Body of pancreas (tissue), 4 donors: ENCODE data around the gene GRHL1. TPM values are rescaled to one million over a fixed set of nuclear protein-coding genes. Genes with fewer than 3 reads are reported as not detected.
"Not testable (repeated sequence)": the region's sequence is repeated elsewhere in the genome, so short reads cannot be mapped to it uniquely, and the experiment has no call there.

Experiments used
- ATAC-seq: fragments of 150-250 bp; one replicate; pipeline ENCODE4 v1.9.1; 2016
- DNase-seq, 4 donors: peaks; one replicate each; pipeline ENCODE4 v3.0.0-alpha.2; 2019
- H3K27ac ChIP-seq, 4 donors: fragments of 200-600 bp; sonication (generic); 1 replicate in 3 of 4; 2 replicates in 1 of 4; pipeline versions ENCODE4 v1.5.1 to v1.6.1; 2016 to 2019; ENCODE audit warnings: mild to moderate bottlenecking in 1 of 4, mixed read lengths in 1 of 4, moderate library complexity in 1 of 4
- H3K27me3 ChIP-seq, 2 donors: fragments of 200-600 bp; sonication (generic); one replicate each; pipeline ENCODE4 v1.6.0; 2016; ENCODE audit warnings: mild to moderate bottlenecking in 1 of 2
- H3K36me3 ChIP-seq, 2 donors: fragments of 200-600 bp; sonication (generic); replicated peaks in 1 of 2; 2 replicates each; pipeline ENCODE4 v1.5.1; 2016; ENCODE audit warnings: low read depth in 2 of 2; ENCODE audit not compliant: insufficient read depth in 1 of 2
- H3K4me1 ChIP-seq: fragments of 200-600 bp; sonication (generic); one replicate; pipeline ENCODE4 v1.6.0; 2016
- H3K4me3 ChIP-seq, 2 donors: fragments of 200-600 bp; sonication (generic); 1 replicate in 1 of 2; 2 replicates in 1 of 2; pipeline ENCODE4 v1.5.1; 2016 to 2019
- H3K9me3 ChIP-seq, 3 donors: fragments of 200-600 bp; sonication (generic); 1 replicate in 2 of 3; 2 replicates in 1 of 3; pipeline ENCODE4 v1.5.1; 2016
- POLR2A ChIP-seq, 3 donors: fragments of 450-650 bp; IDR thresholded peaks; one replicate each; pipeline ENCODE4 v1.6.1; 2016; ENCODE audit warnings: antibody characterized with exemption in 3 of 3, mild to moderate bottlenecking in 2 of 3
- WGBS, 2 donors: methylation state at CpG; one replicate each; pipeline ENCODE4 v1.1.5; 2017; 5-methylcytosine and 5-hydroxymethylcytosine counted together
- intact Hi-C: fragments of 100-400 bp; cut with DNase I; formaldehyde crosslinking; loops from one replicate; pipeline ENCODE4 v1.15.1; 2023
- total RNA-seq, 2 donors: library from RNA; depleted of rRNA; stranded (reverse); fragments of >200 nt; gene quantifications; one replicate each; pipeline ENCODE4 v1.1.0, GENCODE V29; 2016
- TF ChIP-seq, protein P1 (sequence below), 7 experiments: fragments of 450-650 bp in 4 of 7; fragments of 200-600 bp in 3 of 7; sonication (generic) in 3 of 7; IDR thresholded peaks; one replicate each; pipeline ENCODE4 v1.5.1; 2016 to 2019; ENCODE audit warnings: antibody characterized with exemption in 7 of 7

GRHL1 gene
- total RNA-seq, 2 donors from 2014 or later = 2.0 to 4.2 TPM

GRCh38 chr2:10009271-10009810 is 57.8 kb downstream of the GRHL1 start:
- intact Hi-C loops = no loop called here
- Histone ChIP-seq H3K27me3 (no peaks in the 10 kb centered on the region), H3K27ac (peak overlapping the region; percentile 85 to 97 (median 92)), H3K36me3 (no peaks in the 10 kb centered on the region), H3K4me1 (peaks cover 68% of the 10 kb centered on the region), H3K4me3 (no peak overlapping the region), H3K9me3 (no peaks in the 10 kb centered on the region)
- ATAC-seq (peak; percentile 1), DNase-seq (peak; percentile 37 to 67 (median 48))
- TF ChIP-seq, protein P1, sequence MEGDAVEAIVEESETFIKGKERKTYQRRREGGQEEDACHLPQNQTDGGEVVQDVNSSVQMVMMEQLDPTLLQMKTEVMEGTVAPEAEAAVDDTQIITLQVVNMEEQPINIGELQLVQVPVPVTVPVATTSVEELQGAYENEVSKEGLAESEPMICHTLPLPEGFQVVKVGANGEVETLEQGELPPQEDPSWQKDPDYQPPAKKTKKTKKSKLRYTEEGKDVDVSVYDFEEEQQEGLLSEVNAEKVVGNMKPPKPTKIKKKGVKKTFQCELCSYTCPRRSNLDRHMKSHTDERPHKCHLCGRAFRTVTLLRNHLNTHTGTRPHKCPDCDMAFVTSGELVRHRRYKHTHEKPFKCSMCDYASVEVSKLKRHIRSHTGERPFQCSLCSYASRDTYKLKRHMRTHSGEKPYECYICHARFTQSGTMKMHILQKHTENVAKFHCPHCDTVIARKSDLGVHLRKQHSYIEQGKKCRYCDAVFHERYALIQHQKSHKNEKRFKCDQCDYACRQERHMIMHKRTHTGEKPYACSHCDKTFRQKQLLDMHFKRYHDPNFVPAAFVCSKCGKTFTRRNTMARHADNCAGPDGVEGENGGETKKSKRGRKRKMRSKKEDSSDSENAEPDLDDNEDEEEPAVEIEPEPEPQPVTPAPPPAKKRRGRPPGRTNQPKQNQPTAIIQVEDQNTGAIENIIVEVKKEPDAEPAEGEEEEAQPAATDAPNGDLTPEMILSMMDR (IDR thresholded peaks at IDR 0.05) = no peak
- TF ChIP-seq POLR2A (IDR thresholded peaks at IDR 0.05) = no peak
- WGBS, 2 donors = 58% methylated on average over 19 of the region's 19 CpGs; no CpG with 5 or more reads in 1 of the 2 donors

GRCh38 chr2:10009811-10010781 is 58.6 kb downstream of the GRHL1 start:
- intact Hi-C loops = no loop called here
- ATAC-seq = peak; percentile 94
- 49 to 62% methylated on average over 27 to 36 of the region's 36 CpGs for WGBS, 2 donors

DNA sequence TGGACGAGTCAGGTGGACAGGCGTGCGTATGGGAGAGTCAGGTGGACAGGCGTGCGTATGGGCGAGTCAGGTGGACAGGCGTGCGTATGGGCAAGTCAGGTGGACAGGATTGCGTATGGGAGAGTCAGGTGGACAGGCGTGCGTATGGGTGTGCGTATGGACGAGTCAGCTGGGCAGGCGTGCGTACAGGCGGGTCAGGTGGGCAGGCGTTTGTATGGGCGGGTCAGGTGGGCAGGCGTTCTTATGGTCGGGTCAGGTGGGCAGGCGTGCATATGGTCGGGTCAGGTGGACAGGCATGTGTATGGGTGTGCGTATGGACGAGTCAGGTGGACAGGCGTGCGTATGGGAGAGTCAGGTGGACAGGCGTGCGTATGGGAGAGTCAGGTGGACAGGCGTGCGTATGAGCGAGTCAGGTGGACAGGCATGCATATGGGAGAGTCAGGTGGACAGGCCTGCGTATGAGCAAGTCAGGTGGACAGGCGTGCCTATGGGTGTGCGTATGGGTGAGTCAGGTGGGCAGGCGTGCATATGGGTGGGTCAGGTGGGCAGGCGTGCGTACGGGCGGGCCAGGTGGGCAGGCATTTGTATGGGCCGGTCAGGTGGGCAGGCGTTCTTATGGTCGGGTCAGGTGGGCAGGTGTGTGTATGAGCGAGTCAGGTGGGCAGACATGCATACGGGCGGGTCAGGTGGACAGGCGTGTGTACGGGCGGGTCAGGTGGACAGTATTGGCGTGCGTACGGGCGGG is 59.5 kb downstream of the GRHL1 start:
- ATAC-seq, H3K27me3 ChIP-seq, H3K9me3 ChIP-seq, DNase-seq, H3K4me3 ChIP-seq, H3K36me3 ChIP-seq, intact Hi-C loops: not testable (repeated sequence)
- WGBS, 2 donors = 92 to 96% methylated on average over 52 of the region's 52 CpGs
- peaks cover 54% of the 10 kb centered on the region for H3K4me1 ChIP-seq
- H3K27ac ChIP-seq = peak overlapping the region; percentile 85 to 97 (median 92)

More at GRCh38 chr2:10009811-10010781, 58.6 kb downstream of the GRHL1 start:
- Histone ChIP-seq H3K36me3 (no peaks in the 10 kb centered on the region), H3K9me3 (no peaks in the 10 kb centered on the region), H3K27ac (peak overlapping the region; percentile 85 to 97 (median 92)), H3K4me3 (no peak overlapping the region), H3K27me3 (no peaks in the 10 kb centered on the region), H3K4me1 (peaks cover 61% of the 10 kb centered on the region)
- TF ChIP-seq POLR2A (IDR thresholded peaks at IDR 0.05) = peak; percentile 52 to 60 (median 56)
- TF ChIP-seq, protein P1 (IDR thresholded peaks at IDR 0.05) = peak in 2 of 7 experiments; percentile 3 to 13
- peak; percentile 96 to 100 (median 98) for DNase-seq

GRCh38 chr2:10011606-10012325 is 60.3 kb downstream of the GRHL1 start:
- ATAC-seq, H3K27ac ChIP-seq, H3K4me3 ChIP-seq, DNase-seq, H3K36me3 ChIP-seq, H3K9me3 ChIP-seq, intact Hi-C loops, H3K27me3 ChIP-seq: not testable (repeated sequence)
- 92 to 94% methylated on average over 61 of the region's 61 CpGs for WGBS, 2 donors
- H3K4me1 ChIP-seq = peaks cover 46% of the 10 kb centered on the region

DNA sequence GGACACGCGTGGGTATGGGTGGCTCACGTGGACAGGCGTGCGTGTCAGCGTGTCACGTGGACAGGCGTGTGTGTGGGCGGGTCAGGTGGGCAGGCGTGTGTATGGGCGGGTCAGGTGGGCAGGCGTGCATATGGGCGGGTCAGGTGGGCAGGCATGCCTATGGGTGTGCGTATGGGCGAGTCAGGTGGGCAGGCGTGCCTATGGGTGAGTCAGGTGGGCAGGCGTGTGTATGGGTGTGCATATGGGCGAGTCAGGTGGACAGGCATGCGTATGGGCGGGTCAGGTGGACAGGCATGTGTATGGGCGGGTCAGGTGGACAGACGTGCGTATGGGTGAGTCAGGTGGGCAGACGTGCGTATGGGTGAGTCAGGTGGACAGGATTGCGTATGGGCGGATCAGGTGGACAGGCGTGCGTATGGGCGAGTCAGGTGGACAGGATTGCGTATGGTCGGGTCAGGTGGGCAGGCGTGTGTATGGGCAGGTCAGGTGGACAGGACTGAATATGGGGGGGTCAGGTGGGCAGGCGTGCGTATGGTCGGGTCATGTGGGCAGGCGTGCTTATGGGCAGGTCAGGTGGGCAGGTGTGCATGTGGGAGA is 61.0 kb downstream of the GRHL1 start:
- H3K9me3 ChIP-seq, DNase-seq, H3K4me3 ChIP-seq, H3K27ac ChIP-seq, H3K27me3 ChIP-seq, ATAC-seq, intact Hi-C loops, H3K36me3 ChIP-seq: not testable (repeated sequence)
- H3K4me1 ChIP-seq = peaks cover 39% of the 10 kb centered on the region
- WGBS, 2 donors = 93% methylated on average over 37 of the region's 37 CpGs
